ENCODE measurements around the gene KLHL6.

KLHL6 gene

DNA sequence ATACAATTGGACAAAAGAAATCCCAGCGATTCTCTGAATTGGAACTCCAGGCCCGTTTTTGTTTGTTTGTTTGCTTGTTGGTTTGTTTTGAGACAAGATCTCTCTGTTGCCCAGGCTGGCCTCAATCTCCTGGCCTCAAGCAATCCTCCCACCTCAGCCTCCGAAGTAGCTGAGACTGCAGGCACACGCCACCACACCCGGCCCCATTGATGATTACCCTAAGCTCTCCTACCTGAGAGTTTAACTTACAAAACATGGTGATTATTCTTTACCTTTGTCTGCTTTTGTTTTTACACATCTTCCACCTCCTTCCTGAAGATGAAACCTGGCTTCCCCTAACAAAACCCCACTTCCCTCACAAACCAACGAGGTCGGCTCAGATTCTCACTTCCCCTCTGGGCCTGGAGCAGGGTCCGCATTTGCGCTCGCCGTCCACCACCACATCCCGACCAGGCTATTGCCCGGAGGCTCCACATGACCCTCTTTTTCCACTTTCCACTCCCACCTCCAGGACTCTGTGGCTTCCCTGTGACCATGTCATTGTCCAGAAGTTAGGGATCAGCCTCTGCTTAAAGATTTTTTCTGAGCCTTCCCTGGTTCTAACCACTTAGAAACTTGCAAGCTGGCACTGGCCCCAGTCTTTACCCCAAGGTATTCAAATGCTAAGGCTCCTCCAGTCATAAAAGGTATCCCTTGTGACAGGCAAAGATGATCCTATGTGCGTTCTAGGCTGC is 14.8 kb downstream of the KLHL6 start:
- no peak overlapping the region for H3K4me3 ChIP-seq (replicated peaks; ENCODE audit: insufficient read depth, low read length)
- no peaks in the 10 kb centered on the region for H3K27me3 ChIP-seq (ENCODE audit: insufficient read depth, poor library complexity, severe bottlenecking)
- no peak overlapping the region for H3K27ac ChIP-seq (replicated peaks)
- DNase-seq (ENCODE audit: low read depth in 1 of 2, low spot score in 1 of 2): peak in 1 of 2 experiments; percentile 45
- TF ChIP-seq, protein P1, sequence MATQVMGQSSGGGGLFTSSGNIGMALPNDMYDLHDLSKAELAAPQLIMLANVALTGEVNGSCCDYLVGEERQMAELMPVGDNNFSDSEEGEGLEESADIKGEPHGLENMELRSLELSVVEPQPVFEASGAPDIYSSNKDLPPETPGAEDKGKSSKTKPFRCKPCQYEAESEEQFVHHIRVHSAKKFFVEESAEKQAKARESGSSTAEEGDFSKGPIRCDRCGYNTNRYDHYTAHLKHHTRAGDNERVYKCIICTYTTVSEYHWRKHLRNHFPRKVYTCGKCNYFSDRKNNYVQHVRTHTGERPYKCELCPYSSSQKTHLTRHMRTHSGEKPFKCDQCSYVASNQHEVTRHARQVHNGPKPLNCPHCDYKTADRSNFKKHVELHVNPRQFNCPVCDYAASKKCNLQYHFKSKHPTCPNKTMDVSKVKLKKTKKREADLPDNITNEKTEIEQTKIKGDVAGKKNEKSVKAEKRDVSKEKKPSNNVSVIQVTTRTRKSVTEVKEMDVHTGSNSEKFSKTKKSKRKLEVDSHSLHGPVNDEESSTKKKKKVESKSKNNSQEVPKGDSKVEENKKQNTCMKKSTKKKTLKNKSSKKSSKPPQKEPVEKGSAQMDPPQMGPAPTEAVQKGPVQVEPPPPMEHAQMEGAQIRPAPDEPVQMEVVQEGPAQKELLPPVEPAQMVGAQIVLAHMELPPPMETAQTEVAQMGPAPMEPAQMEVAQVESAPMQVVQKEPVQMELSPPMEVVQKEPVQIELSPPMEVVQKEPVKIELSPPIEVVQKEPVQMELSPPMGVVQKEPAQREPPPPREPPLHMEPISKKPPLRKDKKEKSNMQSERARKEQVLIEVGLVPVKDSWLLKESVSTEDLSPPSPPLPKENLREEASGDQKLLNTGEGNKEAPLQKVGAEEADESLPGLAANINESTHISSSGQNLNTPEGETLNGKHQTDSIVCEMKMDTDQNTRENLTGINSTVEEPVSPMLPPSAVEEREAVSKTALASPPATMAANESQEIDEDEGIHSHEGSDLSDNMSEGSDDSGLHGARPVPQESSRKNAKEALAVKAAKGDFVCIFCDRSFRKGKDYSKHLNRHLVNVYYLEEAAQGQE (IDR thresholded peaks at IDR 0.05; ENCODE audit: insufficient replicate concordance, low read depth): no peak
- TF ChIP-seq SPI1 (IDR thresholded peaks at IDR 0.05; ENCODE audit: borderline replicate concordance, low read depth): peak; percentile 91

DNA sequence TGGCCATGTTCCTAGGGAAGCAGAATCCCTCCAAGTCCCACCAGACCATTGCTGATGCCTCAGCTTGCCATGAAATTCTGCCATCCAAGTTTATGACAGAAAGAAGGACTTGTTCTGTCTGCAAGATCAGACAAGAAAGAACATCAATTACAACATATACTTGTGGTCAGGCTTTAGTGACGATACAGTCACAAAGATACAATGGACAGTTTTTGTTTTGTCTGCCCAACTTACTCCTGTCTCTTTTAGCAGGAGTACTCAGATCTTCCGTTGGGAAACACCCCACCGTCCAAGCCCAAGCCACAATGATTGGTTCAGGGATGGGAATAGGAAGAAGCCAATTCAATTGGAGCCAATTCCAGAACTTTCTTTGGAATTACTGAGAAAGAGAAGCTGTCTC is 15.7 kb downstream of the KLHL6 start:
- Histone ChIP-seq H3K4me3 (replicated peaks; ENCODE audit: insufficient read depth, low read length) (no peak overlapping the region), H3K27me3 (ENCODE audit: insufficient read depth, poor library complexity, severe bottlenecking) (no peaks in the 10 kb centered on the region), H3K27ac (replicated peaks) (no peak overlapping the region)
- peak in 1 of 2 experiments; percentile 51 for DNase-seq (ENCODE audit: low read depth in 1 of 2, low spot score in 1 of 2)
- TF ChIP-seq, protein P2, sequence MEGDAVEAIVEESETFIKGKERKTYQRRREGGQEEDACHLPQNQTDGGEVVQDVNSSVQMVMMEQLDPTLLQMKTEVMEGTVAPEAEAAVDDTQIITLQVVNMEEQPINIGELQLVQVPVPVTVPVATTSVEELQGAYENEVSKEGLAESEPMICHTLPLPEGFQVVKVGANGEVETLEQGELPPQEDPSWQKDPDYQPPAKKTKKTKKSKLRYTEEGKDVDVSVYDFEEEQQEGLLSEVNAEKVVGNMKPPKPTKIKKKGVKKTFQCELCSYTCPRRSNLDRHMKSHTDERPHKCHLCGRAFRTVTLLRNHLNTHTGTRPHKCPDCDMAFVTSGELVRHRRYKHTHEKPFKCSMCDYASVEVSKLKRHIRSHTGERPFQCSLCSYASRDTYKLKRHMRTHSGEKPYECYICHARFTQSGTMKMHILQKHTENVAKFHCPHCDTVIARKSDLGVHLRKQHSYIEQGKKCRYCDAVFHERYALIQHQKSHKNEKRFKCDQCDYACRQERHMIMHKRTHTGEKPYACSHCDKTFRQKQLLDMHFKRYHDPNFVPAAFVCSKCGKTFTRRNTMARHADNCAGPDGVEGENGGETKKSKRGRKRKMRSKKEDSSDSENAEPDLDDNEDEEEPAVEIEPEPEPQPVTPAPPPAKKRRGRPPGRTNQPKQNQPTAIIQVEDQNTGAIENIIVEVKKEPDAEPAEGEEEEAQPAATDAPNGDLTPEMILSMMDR (IDR thresholded peaks at IDR 0.05; ENCODE audit: insufficient read depth, low read length): no peak
- no peak for TF ChIP-seq SPI1 (IDR thresholded peaks at IDR 0.05; ENCODE audit: borderline replicate concordance, low read depth)
- TF ChIP-seq, protein P1 (IDR thresholded peaks at IDR 0.05; ENCODE audit: insufficient replicate concordance, low read depth): no peak
- no peak for TF ChIP-seq GABPA (IDR thresholded peaks at IDR 0.05; ENCODE audit: low read depth)
- TF ChIP-seq POLR2AphosphoS5 (IDR thresholded peaks at IDR 0.05; ENCODE audit: low read depth): no peak

DNA sequence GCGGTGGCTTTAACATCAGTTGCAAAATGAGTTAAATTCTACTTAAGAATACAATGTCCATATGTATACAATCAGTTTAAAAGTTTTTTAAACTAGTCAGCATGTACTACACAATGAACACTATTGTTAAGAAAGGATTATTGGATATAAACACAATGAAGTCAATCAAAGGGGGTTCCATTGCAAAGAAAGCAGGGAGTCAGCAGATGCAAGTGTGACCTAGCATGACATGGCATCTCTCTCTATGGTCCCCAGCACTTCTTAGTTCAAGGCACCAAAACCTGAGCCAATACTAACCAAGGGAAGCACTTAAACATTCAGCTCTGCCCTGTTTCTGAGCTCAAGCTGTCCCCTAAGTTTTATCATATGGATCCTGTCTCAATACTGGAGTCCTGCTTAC is 17.0 kb downstream of the KLHL6 start:
- no peak overlapping the region for H3K27ac ChIP-seq (replicated peaks)
- DNase-seq (ENCODE audit: low read depth in 1 of 2, low spot score in 1 of 2): no peak
- H3K4me3 ChIP-seq (replicated peaks; ENCODE audit: insufficient read depth, low read length): no peak overlapping the region
- H3K27me3 ChIP-seq (ENCODE audit: insufficient read depth, poor library complexity, severe bottlenecking): no peaks in the 10 kb centered on the region
- TF ChIP-seq GABPA (IDR thresholded peaks at IDR 0.05; ENCODE audit: low read depth) (no peak), POLR2AphosphoS5 (IDR thresholded peaks at IDR 0.05; ENCODE audit: low read depth) (no peak), SPI1 (IDR thresholded peaks at IDR 0.05; ENCODE audit: borderline replicate concordance, low read depth) (no peak)
- TF ChIP-seq, protein P2 (IDR thresholded peaks at IDR 0.05; ENCODE audit: insufficient read depth, low read length): no peak
- TF ChIP-seq, protein P1 (IDR thresholded peaks at IDR 0.05; ENCODE audit: insufficient replicate concordance, low read depth): no peak
